ENCODE results near the gene GRIK2. TPM values are rescaled to one million over a fixed set of nuclear protein-coding genes. Genes with fewer than 3 reads are reported as not detected.

The GRIK2 gene
- total RNA-seq, 4 donors from 2014 or later = 0.30 to 4.1 (median 1.3) TPM

DNA sequence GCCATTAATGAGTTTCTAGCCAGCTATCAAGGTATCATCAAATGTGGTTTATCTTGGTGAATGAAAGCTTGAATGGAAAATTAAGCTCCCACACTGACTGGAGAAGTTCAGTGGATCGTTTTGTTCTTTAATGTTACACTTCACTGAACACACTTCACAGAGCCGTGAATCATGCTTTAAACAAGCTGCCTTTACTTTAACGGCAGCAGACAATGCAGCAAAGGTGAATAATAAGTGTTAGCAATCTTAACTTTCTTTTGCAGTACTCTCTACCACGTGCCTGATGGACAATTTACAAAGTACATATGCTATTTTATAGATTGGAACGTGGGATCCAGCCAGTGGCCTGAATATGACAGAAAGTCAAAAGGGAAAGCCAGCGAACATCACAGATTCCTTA lies 424.5 kb downstream of the GRIK2 start:
- no peaks in the 10 kb centered on the region for H3K36me3 ChIP-seq
- no peaks in the 10 kb centered on the region for H3K4me1 ChIP-seq
- no peak for TF ChIP-seq EP300 (IDR thresholded peaks at IDR 0.05)
- TF ChIP-seq, protein P1, sequence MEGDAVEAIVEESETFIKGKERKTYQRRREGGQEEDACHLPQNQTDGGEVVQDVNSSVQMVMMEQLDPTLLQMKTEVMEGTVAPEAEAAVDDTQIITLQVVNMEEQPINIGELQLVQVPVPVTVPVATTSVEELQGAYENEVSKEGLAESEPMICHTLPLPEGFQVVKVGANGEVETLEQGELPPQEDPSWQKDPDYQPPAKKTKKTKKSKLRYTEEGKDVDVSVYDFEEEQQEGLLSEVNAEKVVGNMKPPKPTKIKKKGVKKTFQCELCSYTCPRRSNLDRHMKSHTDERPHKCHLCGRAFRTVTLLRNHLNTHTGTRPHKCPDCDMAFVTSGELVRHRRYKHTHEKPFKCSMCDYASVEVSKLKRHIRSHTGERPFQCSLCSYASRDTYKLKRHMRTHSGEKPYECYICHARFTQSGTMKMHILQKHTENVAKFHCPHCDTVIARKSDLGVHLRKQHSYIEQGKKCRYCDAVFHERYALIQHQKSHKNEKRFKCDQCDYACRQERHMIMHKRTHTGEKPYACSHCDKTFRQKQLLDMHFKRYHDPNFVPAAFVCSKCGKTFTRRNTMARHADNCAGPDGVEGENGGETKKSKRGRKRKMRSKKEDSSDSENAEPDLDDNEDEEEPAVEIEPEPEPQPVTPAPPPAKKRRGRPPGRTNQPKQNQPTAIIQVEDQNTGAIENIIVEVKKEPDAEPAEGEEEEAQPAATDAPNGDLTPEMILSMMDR (IDR thresholded peaks at IDR 0.05) = no peak
- TF ChIP-seq POLR2A (IDR thresholded peaks at IDR 0.05) = no peak
- no peaks in the 10 kb centered on the region for H3K9me3 ChIP-seq
- WGBS = 78% methylated on average over 6 of the region's 6 CpGs
- DNase-seq (ENCODE audit: low spot score in 2 of 2) = no peak
- no peak overlapping the region for H3K4me3 ChIP-seq
- H3K27ac ChIP-seq = no peak overlapping the region
- no peaks in the 10 kb centered on the region for H3K27me3 ChIP-seq

DNA sequence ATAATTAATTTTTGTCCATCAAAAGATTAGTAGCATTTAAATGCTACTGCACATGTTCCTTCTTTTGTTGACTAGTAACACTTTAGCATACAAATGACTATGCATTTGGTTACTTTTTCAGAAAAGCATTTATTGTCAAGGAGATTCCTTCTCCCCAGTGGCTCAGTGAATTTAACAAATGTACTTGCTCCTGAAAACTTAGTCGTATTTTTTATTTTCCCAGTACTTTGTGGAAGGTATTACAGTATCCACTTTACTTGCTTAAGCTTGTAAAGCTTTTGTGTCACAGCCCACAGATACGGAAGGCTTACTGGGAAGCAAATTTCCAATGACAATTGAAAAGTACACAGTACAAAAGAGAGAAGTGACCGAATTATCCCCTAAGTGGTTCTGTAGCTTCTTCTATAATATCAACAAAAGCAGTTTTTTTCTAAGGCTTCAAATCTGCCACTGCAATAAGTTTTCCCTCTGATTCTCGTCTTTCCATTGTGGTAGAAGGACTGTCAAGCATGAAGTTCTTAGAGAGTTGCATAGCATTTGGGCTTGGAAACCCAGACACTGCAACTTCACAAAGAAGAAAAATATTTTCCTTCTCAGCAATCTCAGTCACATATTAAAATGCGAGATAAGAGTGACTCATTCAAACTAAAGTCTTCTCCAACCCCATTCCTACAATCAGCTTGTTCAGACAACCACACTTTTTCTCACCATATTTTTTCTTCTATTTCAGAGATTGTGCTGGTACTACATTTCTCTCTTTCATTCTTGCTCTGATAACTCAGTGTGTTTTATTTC lies 431.2 kb downstream of the GRIK2 start:
- no peak overlapping the region for H3K4me3 ChIP-seq
- WGBS = 82% methylated on average over 5 of the region's 5 CpGs
- H3K27ac ChIP-seq = no peak overlapping the region
- H3K27me3 ChIP-seq = no peaks in the 10 kb centered on the region
- H3K36me3 ChIP-seq = no peaks in the 10 kb centered on the region
- no peaks in the 10 kb centered on the region for H3K4me1 ChIP-seq
- H3K9me3 ChIP-seq = no peaks in the 10 kb centered on the region
- DNase-seq (ENCODE audit: low spot score in 2 of 2) = no peak
- TF ChIP-seq, protein P1 (IDR thresholded peaks at IDR 0.05) = no peak
- TF ChIP-seq EP300 (IDR thresholded peaks at IDR 0.05) (no peak), POLR2A (IDR thresholded peaks at IDR 0.05) (no peak), POLR2AphosphoS5 (IDR thresholded peaks at IDR 0.05) (no peak)

DNA sequence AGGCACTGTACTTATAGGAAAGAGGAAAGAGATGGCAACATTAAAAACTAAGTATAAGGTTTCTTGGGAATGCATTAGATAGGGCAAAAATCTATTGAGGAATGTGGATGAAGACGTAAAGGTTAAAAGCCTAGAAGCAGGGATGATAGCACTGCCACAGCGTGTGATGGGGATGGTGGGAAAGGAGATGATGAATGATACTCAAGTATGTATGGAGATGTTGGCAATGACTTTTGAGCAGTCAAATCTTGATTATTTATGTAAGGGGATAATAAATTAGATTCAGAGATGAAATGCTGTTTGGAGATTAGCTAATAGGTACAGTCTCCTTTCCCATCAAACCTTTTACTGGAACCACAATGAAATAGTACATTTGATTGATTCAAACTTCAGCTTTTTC lies 432.8 kb downstream of the GRIK2 start:
- H3K4me3 ChIP-seq = no peak overlapping the region
- H3K9me3 ChIP-seq = no peaks in the 10 kb centered on the region
- TF ChIP-seq POLR2AphosphoS5 (IDR thresholded peaks at IDR 0.05) = no peak
- no peak for TF ChIP-seq EP300 (IDR thresholded peaks at IDR 0.05)
- TF ChIP-seq, protein P1 (IDR thresholded peaks at IDR 0.05) = no peak
- no peak for TF ChIP-seq POLR2A (IDR thresholded peaks at IDR 0.05)
- DNase-seq (ENCODE audit: low spot score in 2 of 2) = no peak
- no peaks in the 10 kb centered on the region for H3K36me3 ChIP-seq
- H3K4me1 ChIP-seq = no peaks in the 10 kb centered on the region
- 75% methylated on average over 2 of the region's 2 CpGs for WGBS
- no peaks in the 10 kb centered on the region for H3K27me3 ChIP-seq
- H3K27ac ChIP-seq = no peak overlapping the region

DNA sequence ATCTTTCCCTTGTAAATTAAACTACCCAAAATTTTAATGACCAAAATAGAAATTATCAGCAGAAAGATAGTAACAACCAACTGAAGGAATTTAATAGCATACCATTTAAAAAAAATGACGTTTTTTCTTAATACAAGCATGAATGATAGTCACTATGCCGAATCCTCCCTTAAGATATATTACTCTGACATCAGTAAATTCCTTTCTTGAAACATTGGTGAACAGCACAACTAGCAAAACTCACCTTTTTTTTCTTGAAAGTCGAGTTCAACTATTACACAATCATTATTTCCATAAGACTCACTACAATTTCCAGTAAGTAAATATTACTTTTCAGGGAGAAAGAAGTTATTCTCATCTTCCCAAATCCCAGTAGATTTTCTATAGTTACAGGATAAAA lies 433.2 kb downstream of the GRIK2 start:
- Histone ChIP-seq H3K36me3 (no peaks in the 10 kb centered on the region), H3K9me3 (no peaks in the 10 kb centered on the region), H3K4me1 (no peaks in the 10 kb centered on the region), H3K27ac (no peak overlapping the region), H3K27me3 (no peaks in the 10 kb centered on the region), H3K4me3 (no peak overlapping the region)
- TF ChIP-seq EP300 (IDR thresholded peaks at IDR 0.05) (no peak), POLR2A (IDR thresholded peaks at IDR 0.05) (no peak), POLR2AphosphoS5 (IDR thresholded peaks at IDR 0.05) (no peak)
- TF ChIP-seq, protein P1 (IDR thresholded peaks at IDR 0.05) = no peak
- no peak for DNase-seq (ENCODE audit: low spot score in 2 of 2)
- 37% methylated on average over 3 of the region's 3 CpGs for WGBS

DNA sequence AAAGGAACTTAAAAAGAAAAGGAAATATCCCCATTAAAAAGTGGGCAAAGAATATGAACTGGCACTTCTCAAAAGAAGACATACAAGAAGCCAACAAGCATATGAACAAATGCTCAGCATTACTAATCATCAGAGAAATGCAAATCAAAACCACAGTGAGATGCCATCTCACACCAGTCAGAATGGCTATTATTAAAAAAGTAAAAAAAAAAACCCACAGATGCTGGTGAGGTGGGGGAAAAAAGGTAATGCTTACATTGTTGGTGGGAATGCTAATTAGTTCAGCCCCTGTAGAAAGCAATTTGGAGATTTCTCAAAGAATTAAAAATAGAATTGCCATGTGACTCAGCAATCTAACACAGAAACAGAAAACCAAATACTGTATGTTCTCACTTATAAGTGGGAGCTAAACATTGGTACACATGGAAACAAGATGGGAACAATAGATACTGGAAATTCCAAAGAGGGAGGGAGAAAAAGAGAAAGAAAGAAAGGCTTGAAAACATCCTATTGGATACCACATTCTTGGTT lies 437.1 kb downstream of the GRIK2 start:
- no peaks in the 10 kb centered on the region for H3K27me3 ChIP-seq
- no peaks in the 10 kb centered on the region for H3K36me3 ChIP-seq
- TF ChIP-seq, protein P1 (IDR thresholded peaks at IDR 0.05) = no peak
- no peak for TF ChIP-seq POLR2A (IDR thresholded peaks at IDR 0.05)
- TF ChIP-seq EP300 (IDR thresholded peaks at IDR 0.05) = no peak
- TF ChIP-seq POLR2AphosphoS5 (IDR thresholded peaks at IDR 0.05) = no peak
- no peak for DNase-seq (ENCODE audit: low spot score in 2 of 2)
- no peaks in the 10 kb centered on the region for H3K4me1 ChIP-seq
- no peaks in the 10 kb centered on the region for H3K9me3 ChIP-seq
- no peak overlapping the region for H3K4me3 ChIP-seq
- H3K27ac ChIP-seq = no peak overlapping the region

All from suprapubic skin (tissue), 4 donors.